Spinal cord (tissue), 10 donors: ENCODE data around the gene RHBDF2. TPM values are rescaled to one million over a fixed set of nuclear protein-coding genes. Genes with fewer than 3 reads are reported as not detected.

Experiments
- DNase-seq, 6 donors: peaks; one replicate each; pipeline versions ENCODE4 v3.0.0 to v3.0.0-alpha.2; 2013 to 2015; ENCODE audit warnings: low spot score in 6 of 6, low read depth in 4 of 6
- H3K27ac ChIP-seq: one replicate; pipeline ENCODE4 v1.5.1; 2013; ENCODE audit warnings: low read depth, low read length, control low read depth
- H3K27me3 ChIP-seq: one replicate; pipeline ENCODE4 v1.6.1; 2013; ENCODE audit warnings: low read length; ENCODE audit not compliant: control insufficient read depth, insufficient read depth
- H3K36me3 ChIP-seq: one replicate; pipeline ENCODE4 v1.6.1; 2013; ENCODE audit warnings: low read length; ENCODE audit not compliant: control insufficient read depth, insufficient read depth
- H3K4me1 ChIP-seq: one replicate; pipeline ENCODE4 v1.6.1; 2013; ENCODE audit warnings: low read length; ENCODE audit not compliant: control insufficient read depth, insufficient read depth
- H3K4me3 ChIP-seq: one replicate; pipeline ENCODE4 v1.5.1; 2013; ENCODE audit warnings: low read depth, low read length, control low read depth
- H3K9me3 ChIP-seq: one replicate; pipeline ENCODE4 v1.6.1; 2013; ENCODE audit warnings: low read length; ENCODE audit not compliant: control insufficient read depth, insufficient read depth
- WGBS: methylation state at CpG from one replicate; pipeline ENCODE4 v1.1.5; 2013; ENCODE audit warnings: missing lambda C conversion rate; ENCODE audit not compliant: insufficient coverage; 5-methylcytosine and 5-hydroxymethylcytosine counted together
- polyA plus RNA-seq, 2 donors: library from polyadenylated mRNA; unstranded; fragments of 120-200 nt; gene quantifications; one replicate each; pipeline ENCODE4 v1.2.1, GENCODE V29; 2013; ENCODE audit not compliant: insufficient read length in 2 of 2
- total RNA-seq, 2 donors: library from RNA; depleted of rRNA in 1 of 2; stranded (reverse); fragments of 120-200 nt in 1 of 2; fragments of >200 nt in 1 of 2; gene quantifications; one replicate each; pipeline versions ENCODE4 v1.2.3 to v1.2.4, GENCODE V29; 2013 to 2014
- donor health status: healthy.

Gene RHBDF2
- total and polyA plus RNA-seq, 4 donors = 6.3 to 10.9 (median 8.9) TPM

GRCh38 chr17:76544546-76545365 lies 43.5 kb upstream of the RHBDF2 start:
- Histone ChIP-seq H3K36me3 (no peaks in the 10 kb centered on the region), H3K27me3 (peaks cover 2% of the 10 kb centered on the region), H3K4me3 (no peak overlapping the region), H3K9me3 (no peaks in the 10 kb centered on the region), H3K4me1 (peaks cover 68% of the 10 kb centered on the region), H3K27ac (peak overlapping the region; percentile 68)
- 28% methylated on average over 17 of the region's 24 CpGs for WGBS
- peak in 2 of 6 donors; percentile 44 to 83 for DNase-seq

- Histone ChIP-seq H3K27me3 (peaks cover 8% of the 10 kb centered on the region), H3K36me3 (no peaks in the 10 kb centered on the region), H3K27ac (peak overlapping the region; percentile 68), H3K9me3 (no peaks in the 10 kb centered on the region), H3K4me1 (peaks cover 72% of the 10 kb centered on the region), H3K4me3 (no peak overlapping the region)
- 16% methylated on average over 17 of the region's 22 CpGs for WGBS
- DNase-seq = peak in 2 of 6 donors; percentile 69 to 85
These were observed 42.8 kb upstream of the RHBDF2 start for GRCh38 chr17:76543826-76544545.

DNA sequence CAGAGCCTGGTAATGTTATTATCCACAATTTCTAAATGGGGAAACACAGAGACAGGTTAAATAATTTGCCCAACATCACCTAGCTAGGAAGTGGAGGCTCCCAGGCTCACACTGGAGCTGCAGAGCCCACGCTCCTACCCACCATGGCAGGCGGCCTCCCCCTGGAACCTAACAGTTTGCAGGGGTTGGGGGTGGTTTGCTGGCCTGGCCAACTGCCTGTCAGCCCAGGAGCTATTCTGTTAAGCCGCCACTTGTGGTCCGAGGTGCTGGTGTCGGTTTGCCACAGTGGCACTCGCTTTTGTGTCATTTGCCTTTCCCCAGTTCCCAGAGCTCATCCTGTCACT lies 42.2 kb upstream of the RHBDF2 start:
- WGBS = 26% methylated on average over 6 of the region's 6 CpGs
- H3K9me3 ChIP-seq = no peaks in the 10 kb centered on the region
- no peaks in the 10 kb centered on the region for H3K36me3 ChIP-seq
- H3K27me3 ChIP-seq = peaks cover 13% of the 10 kb centered on the region
- H3K4me1 ChIP-seq = peaks cover 78% of the 10 kb centered on the region
- no peak for DNase-seq
- peak overlapping the region; percentile 68 for H3K27ac ChIP-seq
- H3K4me3 ChIP-seq = no peak overlapping the region

DNA sequence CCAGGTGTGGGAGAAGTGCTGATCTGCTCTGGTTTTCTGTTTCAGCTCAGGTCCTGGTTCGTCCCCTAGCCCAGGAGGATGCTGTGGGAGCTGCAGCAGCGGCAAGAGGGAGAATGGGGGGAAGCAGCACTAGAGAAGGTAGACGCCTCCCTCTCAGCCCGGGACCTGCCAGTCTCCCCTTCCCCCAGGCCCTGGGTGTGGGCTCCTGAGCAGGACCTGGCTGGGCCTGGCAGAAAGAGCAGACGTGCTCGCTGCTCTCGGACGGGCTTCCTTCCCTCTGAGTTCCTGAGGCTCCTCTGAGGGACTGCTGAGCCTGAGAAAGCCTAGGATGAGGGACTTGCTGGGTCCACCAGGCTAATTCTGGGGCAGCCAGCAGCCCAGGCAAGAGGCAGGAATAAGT lies 41.8 kb upstream of the RHBDF2 start:
- Histone ChIP-seq H3K4me1 (peaks cover 82% of the 10 kb centered on the region), H3K27me3 (peaks cover 16% of the 10 kb centered on the region), H3K9me3 (no peaks in the 10 kb centered on the region), H3K27ac (no peak overlapping the region), H3K4me3 (no peak overlapping the region), H3K36me3 (no peaks in the 10 kb centered on the region)
- WGBS = 62% methylated on average over 5 of the region's 8 CpGs
- DNase-seq = no peak

- Histone ChIP-seq H3K4me1 (peaks cover 83% of the 10 kb centered on the region), H3K36me3 (no peaks in the 10 kb centered on the region), H3K27ac (no peak overlapping the region), H3K4me3 (no peak overlapping the region), H3K27me3 (peaks cover 17% of the 10 kb centered on the region), H3K9me3 (no peaks in the 10 kb centered on the region)
- no peak for DNase-seq
- WGBS = 80% methylated on average over 10 of the region's 10 CpGs
These were observed 41.3 kb upstream of the RHBDF2 start for GRCh38 chr17:76542566-76542971.

DNA sequence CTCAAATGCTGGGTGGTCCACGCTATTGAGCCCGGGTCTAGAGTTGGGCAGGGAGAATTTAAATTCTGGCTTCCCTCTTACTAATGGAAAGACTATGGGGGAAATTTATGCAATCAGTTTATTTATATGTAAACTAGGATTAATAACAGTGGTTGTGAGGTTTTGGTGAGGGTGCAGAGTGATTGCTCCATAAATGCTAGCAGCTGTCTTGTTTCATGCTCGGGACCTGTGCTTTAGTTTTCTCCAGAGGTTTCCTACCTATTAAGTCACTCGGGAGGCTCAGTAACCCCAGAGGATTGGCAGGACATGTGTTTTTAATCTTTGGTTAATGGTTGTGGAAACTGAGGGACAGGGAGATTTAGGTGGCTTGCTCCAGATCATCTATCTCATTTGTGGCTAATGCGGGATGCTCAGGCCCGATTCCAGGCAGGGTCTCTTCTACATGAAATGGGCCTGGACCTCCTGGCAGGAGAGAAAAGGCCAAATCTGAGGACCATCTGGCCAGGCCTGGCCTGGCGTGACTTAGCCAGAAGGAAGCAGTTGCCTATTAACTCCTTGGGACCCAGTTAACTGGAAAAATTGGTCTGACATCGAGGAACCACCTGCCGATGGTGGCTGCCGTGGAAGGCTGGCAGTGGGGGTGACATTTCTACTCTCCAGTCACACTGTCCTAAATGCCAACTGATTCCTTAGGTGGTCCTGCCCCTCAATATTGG lies 40.7 kb upstream of the RHBDF2 start:
- H3K9me3 ChIP-seq = no peaks in the 10 kb centered on the region
- no peak for DNase-seq
- H3K27ac ChIP-seq = no peak overlapping the region
- peaks cover 23% of the 10 kb centered on the region for H3K27me3 ChIP-seq
- 96% methylated on average over 6 of the region's 10 CpGs for WGBS
- no peak overlapping the region for H3K4me3 ChIP-seq
- H3K4me1 ChIP-seq = peaks cover 81% of the 10 kb centered on the region
- H3K36me3 ChIP-seq = no peaks in the 10 kb centered on the region

- Histone ChIP-seq H3K9me3 (no peaks in the 10 kb centered on the region), H3K36me3 (no peaks in the 10 kb centered on the region), H3K27ac (peak overlapping the region; percentile 44), H3K4me1 (peaks cover 81% of the 10 kb centered on the region), H3K4me3 (peak overlapping the region; percentile 34), H3K27me3 (peaks cover 32% of the 10 kb centered on the region)
- WGBS = 2% methylated on average over 20 of the region's 27 CpGs
- DNase-seq = peak; percentile 90 to 99 (median 92)
These were observed 39.4 kb upstream of the RHBDF2 start for GRCh38 chr17:76540381-76541300.

DNA sequence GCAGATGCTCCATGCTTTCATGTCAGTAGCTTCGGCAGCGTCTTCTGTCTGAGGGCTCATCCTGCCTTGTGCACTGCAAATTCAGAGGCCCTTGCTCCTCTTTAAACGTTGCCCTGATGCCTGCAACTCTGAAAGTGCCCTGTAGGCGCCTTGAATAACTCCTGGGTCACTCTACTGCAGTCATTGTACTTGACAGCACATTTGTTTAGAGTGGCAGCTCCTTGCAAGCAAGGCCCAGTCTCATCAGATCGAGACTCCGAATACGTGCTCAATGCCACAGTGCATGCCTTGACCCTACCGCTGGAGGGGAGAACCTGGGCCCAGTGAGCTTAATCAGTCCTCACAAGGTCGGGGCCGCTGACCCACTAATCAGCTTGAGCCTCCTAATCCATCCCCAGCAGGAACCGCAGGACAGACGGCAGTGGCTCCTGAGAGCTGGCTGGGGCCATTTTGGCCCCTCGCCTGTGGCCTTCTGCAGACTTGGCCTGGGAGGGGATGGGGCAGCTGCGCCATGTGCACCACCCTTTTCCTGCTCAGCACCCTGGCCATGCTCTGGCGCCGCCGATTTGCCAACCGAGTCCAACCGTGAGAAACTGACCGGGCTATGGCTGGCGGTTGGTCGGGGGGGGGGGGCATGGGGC lies 38.5 kb upstream of the RHBDF2 start, which contains the start of gene PRCD:
PRCD (plus strand) TSS at position 414 of the 641 bp plus-strand sequence; CDS start at position 512, 98 bp downstream.
- WGBS = 74% methylated on average over 16 of the region's 22 CpGs
- peaks cover 6% of the 10 kb centered on the region for H3K36me3 ChIP-seq
- no peaks in the 10 kb centered on the region for H3K9me3 ChIP-seq
- peaks cover 32% of the 10 kb centered on the region for H3K27me3 ChIP-seq
- peaks cover 80% of the 10 kb centered on the region for H3K4me1 ChIP-seq
- H3K4me3 ChIP-seq = peak within 1 kb of the TSS; percentile 34
- H3K27ac ChIP-seq = peak within 1 kb of the TSS; percentile 44
- DNase-seq = no peak
